ENCODE measurements around the gene RSPH6A. TPM values are rescaled to one million over a fixed set of nuclear protein-coding genes. Genes with fewer than 3 reads are reported as not detected.

The RSPH6A gene
- total RNA-seq, 1 experiment from 2014 or later = 0.39 TPM

DNA sequence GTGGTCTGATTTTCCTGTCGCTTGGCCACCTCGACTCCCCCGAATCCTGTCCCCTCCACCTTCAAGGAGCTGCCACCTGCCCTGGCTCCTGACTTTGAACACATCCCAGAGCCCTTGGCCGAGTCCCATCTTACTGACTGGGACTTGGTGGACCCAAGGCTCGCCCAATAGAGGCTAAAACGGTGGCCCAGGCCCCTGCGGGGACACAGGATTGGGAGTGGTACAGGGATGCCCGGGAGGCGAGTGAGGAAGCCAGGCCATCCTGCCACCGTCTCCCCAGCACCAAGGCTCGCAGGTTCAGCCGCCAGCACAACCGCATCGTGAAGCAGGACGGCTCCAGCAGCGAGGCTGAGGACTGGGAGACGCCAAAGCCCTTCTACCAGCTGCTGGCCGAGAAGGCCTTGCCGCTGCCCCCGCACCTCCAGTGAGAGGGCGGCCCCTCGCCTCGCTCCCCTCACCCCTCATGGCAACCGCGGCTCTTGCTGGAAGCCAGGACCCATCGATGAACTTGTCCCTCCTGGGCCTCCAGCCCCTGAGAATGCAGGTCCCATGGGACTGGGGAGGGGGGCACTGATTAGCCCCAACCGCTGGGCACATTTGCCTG is 51.3 kb downstream of the RSPH6A start:
- no peak for TF ChIP-seq EZH2 (IDR thresholded peaks at IDR 0.05; ENCODE audit: low read depth)
- TF ChIP-seq, protein P1, sequence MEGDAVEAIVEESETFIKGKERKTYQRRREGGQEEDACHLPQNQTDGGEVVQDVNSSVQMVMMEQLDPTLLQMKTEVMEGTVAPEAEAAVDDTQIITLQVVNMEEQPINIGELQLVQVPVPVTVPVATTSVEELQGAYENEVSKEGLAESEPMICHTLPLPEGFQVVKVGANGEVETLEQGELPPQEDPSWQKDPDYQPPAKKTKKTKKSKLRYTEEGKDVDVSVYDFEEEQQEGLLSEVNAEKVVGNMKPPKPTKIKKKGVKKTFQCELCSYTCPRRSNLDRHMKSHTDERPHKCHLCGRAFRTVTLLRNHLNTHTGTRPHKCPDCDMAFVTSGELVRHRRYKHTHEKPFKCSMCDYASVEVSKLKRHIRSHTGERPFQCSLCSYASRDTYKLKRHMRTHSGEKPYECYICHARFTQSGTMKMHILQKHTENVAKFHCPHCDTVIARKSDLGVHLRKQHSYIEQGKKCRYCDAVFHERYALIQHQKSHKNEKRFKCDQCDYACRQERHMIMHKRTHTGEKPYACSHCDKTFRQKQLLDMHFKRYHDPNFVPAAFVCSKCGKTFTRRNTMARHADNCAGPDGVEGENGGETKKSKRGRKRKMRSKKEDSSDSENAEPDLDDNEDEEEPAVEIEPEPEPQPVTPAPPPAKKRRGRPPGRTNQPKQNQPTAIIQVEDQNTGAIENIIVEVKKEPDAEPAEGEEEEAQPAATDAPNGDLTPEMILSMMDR (conservative IDR thresholded peaks at IDR 0.05) = no peak
- Histone ChIP-seq H3K9me3 (ENCODE audit: insufficient read depth, low read depth) (no peaks in the 10 kb centered on the region), H3K27ac (no peak overlapping the region), H3K27me3 (ENCODE audit: insufficient read depth, low read depth) (no peaks in the 10 kb centered on the region), H3K36me3 (ENCODE audit: low read depth) (no peaks in the 10 kb centered on the region), H3K9me2 (ENCODE audit: insufficient read depth) (no peaks in the 10 kb centered on the region), H3K79me2 (ENCODE audit: low read depth) (no peaks in the 10 kb centered on the region), H2AFZ (no peak overlapping the region), H3K4me2 (no peak overlapping the region), H3K4me1 (replicated peaks; ENCODE audit: insufficient read depth) (peaks cover 10% of the 10 kb centered on the region), H3K4me3 (no peak overlapping the region), H4K20me1 (ENCODE audit: insufficient read depth) (no peaks in the 10 kb centered on the region), H3F3A (ENCODE audit: insufficient read depth, low read depth) (peaks cover 17% of the 10 kb centered on the region; the same call in 1 of the 2 replicates)
- no peak for DNase-seq
- BruUV-seq (replicated peaks) = no TSS peak
- ChIA-PET POLR2A (ENCODE audit: unreplicated experiment) (no interaction called here), CTCF (interaction anchor here (0.6 kb wide), 1 partner anchor 27 kb away, joined by 10 read pairs; no protein-coding TSS in a partner anchor)
- intact Hi-C loops (cut with micrococcal nuclease; ENCODE audit: unreplicated experiment) = no loop called here

DNA sequence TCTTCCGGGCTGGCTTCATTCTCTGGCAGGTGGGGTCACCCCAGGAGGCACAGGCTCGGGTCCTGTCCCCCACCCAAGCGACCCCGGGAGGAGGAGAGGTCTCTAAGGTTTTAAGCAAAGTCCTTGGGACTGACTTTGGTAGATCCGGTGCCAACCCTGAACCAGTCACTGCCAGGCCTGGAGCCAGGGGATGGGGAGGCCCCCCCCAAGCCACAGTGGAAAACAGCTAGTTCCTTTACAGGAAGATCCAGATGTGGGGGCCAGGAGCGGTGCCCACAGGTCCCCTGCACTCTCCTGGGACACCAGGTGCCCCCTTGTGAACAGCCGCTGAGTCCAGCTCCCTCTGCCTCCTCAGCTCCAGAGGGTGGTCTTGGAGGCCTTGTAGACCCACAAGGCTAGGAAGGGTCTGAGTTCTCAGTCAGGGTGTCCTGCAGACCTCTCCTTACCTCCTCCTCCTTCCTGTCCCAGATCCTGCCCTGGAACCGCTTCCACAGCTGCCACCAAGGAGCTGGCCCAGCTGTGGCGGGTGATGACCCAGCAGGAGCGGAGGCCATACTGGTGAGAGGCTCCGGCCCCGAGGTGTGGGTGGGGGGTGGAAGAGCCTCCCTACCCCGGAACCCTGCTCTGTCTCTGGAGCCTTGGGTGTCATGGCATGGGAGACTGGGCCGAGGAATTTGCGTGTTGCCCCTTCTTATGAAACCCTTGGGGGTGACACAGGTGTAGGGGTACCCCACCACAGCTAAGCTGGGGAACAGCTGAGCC is 52.1 kb downstream of the RSPH6A start:
- intact Hi-C loops (cut with micrococcal nuclease; ENCODE audit: unreplicated experiment) = no loop called here
- no TSS peak for BruUV-seq (replicated peaks)
- Histone ChIP-seq H3K4me2 (no peak overlapping the region), H3K4me1 (replicated peaks; ENCODE audit: insufficient read depth) (peaks cover 12% of the 10 kb centered on the region), H3K27me3 (ENCODE audit: insufficient read depth, low read depth) (no peaks in the 10 kb centered on the region), H3K9me3 (ENCODE audit: insufficient read depth, low read depth) (no peaks in the 10 kb centered on the region), H3K79me2 (ENCODE audit: low read depth) (no peaks in the 10 kb centered on the region), H2AFZ (no peak overlapping the region), H3K36me3 (ENCODE audit: low read depth) (no peaks in the 10 kb centered on the region), H4K20me1 (ENCODE audit: insufficient read depth) (no peaks in the 10 kb centered on the region), H3F3A (ENCODE audit: insufficient read depth, low read depth) (peaks cover 16% of the 10 kb centered on the region; the same call in 1 of the 2 replicates), H3K9me2 (ENCODE audit: insufficient read depth) (no peaks in the 10 kb centered on the region), H3K27ac (no peak overlapping the region), H3K4me3 (no peak overlapping the region)
- POLR2A ChIA-PET (ENCODE audit: unreplicated experiment) = interaction anchor here (0.7 kb wide), 1 partner anchor 185 kb away, joined by 3 read pairs; no protein-coding TSS in a partner anchor
- CTCF ChIA-PET = interaction anchor here (0.6 kb wide), 2 partner anchors 13 to 26 kb away, joined by 4 to 10 read pairs; no protein-coding TSS in a partner anchor
- TF ChIP-seq, protein P1 (conservative IDR thresholded peaks at IDR 0.05) = no peak
- no peak for TF ChIP-seq EZH2 (IDR thresholded peaks at IDR 0.05; ENCODE audit: low read depth)
- no peak for DNase-seq

DNA sequence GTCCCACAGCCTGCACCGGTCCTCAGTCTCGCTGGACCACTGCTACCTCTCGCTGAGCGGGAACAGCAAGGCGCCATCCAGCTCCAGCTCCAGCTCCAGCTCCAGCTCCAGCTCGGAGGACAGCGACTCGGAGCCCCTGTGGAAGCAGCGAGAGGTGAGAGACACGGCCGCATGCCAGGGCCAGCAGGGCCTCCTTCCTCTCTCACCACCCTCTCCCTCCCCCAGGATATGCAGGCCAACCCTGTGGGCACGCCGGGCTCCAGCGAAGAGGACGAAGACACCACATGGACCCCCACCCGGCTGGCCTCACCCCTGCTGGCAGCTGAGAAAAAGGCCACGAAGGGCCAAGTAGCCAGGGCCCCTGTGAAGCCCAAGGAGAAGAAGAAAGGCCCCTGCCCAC is 53.4 kb downstream of the RSPH6A start:
- peaks cover 10% of the 10 kb centered on the region; the same call in 1 of the 2 replicates for H3F3A ChIP-seq (ENCODE audit: insufficient read depth, low read depth)
- no peaks in the 10 kb centered on the region for H3K36me3 ChIP-seq (ENCODE audit: low read depth)
- H3K4me1 ChIP-seq (replicated peaks; ENCODE audit: insufficient read depth) = peaks cover 13% of the 10 kb centered on the region
- H3K9me3 ChIP-seq (ENCODE audit: insufficient read depth, low read depth) = no peaks in the 10 kb centered on the region
- no peaks in the 10 kb centered on the region for H3K27me3 ChIP-seq (ENCODE audit: insufficient read depth, low read depth)
- H3K79me2 ChIP-seq (ENCODE audit: low read depth) = no peaks in the 10 kb centered on the region
- intact Hi-C loops (cut with micrococcal nuclease; ENCODE audit: unreplicated experiment) = no loop called here
- no peak overlapping the region for H2AFZ ChIP-seq
- DNase-seq = no peak
- H4K20me1 ChIP-seq (ENCODE audit: insufficient read depth) = no peaks in the 10 kb centered on the region
- POLR2A ChIA-PET (ENCODE audit: unreplicated experiment) = no interaction called here
- CTCF ChIA-PET = no interaction called here
- no peak overlapping the region for H3K4me2 ChIP-seq
- no peak overlapping the region for H3K4me3 ChIP-seq
- no TSS peak for BruUV-seq (replicated peaks)
- no peaks in the 10 kb centered on the region for H3K9me2 ChIP-seq (ENCODE audit: insufficient read depth)
- no peak for TF ChIP-seq EZH2 (IDR thresholded peaks at IDR 0.05; ENCODE audit: low read depth)
- TF ChIP-seq, protein P1 (conservative IDR thresholded peaks at IDR 0.05) = no peak
- no peak overlapping the region for H3K27ac ChIP-seq

All from PC-9 (cell line).